GM23248 (cell line): ENCODE measurements around the gene NUP205. TPM values are rescaled to one million over a fixed set of nuclear protein-coding genes. Genes with fewer than 3 reads are reported as not detected.
"Not testable (repeated sequence)": the region's sequence is repeated elsewhere in the genome, so short reads cannot be mapped to it uniquely, and the experiment has no call there.

Source experiments
- DNase-seq: peaks from one replicate; pipeline ENCODE4 v3.0.0-alpha.2; 2015
- H2AFZ ChIP-seq: fragments of 200-600 bp; sonication (generic); 2 replicates; pipeline ENCODE4 v1.6.1; 2016; ENCODE audit warnings: antibody characterized with exemption
- H3F3A ChIP-seq: fragments of 200-600 bp; sonication (generic); 2 replicates; pipeline ENCODE4 v1.6.1; 2016; ENCODE audit warnings: mild to moderate bottlenecking, antibody characterized with exemption, mixed run types; ENCODE audit not compliant: insufficient read depth
- H3K27ac ChIP-seq: fragments of 200-600 bp; sonication (generic); 2 replicates; pipeline ENCODE4 v1.5.1; 2016; ENCODE audit warnings: mild to moderate bottlenecking
- H3K27me3 ChIP-seq: fragments of 200-600 bp; sonication (generic); replicated peaks from 2 replicates; pipeline ENCODE4 v1.6.1; 2016; ENCODE audit warnings: mild to moderate bottlenecking; ENCODE audit not compliant: insufficient read depth
- H3K36me3 ChIP-seq: fragments of 200-600 bp; sonication (generic); 2 replicates; pipeline ENCODE4 v1.6.1; 2016; ENCODE audit warnings: low read depth, mild to moderate bottlenecking
- H3K4me1 ChIP-seq: fragments of 200-600 bp; sonication (generic); 2 replicates; pipeline ENCODE4 v1.6.1; 2016; ENCODE audit warnings: mild to moderate bottlenecking; ENCODE audit not compliant: insufficient read depth
- H3K4me2 ChIP-seq: fragments of 200-600 bp; sonication (generic); one replicate; pipeline ENCODE4 v1.6.1; 2016; ENCODE audit warnings: mild to moderate bottlenecking; ENCODE audit not compliant: unreplicated experiment
- H3K4me3 ChIP-seq: fragments of 200-600 bp; sonication (generic); 2 replicates; pipeline ENCODE4 v1.5.1; 2016; ENCODE audit warnings: mild to moderate bottlenecking
- H3K79me2 ChIP-seq: fragments of 200-600 bp; sonication (generic); 2 replicates; pipeline ENCODE4 v1.6.1; 2016; ENCODE audit warnings: mild to moderate bottlenecking; ENCODE audit not compliant: insufficient read depth
- H3K9ac ChIP-seq: fragments of 200-600 bp; sonication (generic); 2 replicates; pipeline ENCODE4 v1.6.1; 2016; ENCODE audit warnings: mild to moderate bottlenecking
- H3K9me2 ChIP-seq: fragments of 200-600 bp; sonication (generic); 2 replicates; pipeline ENCODE4 v1.6.1; 2016; ENCODE audit warnings: mixed run types, mild to moderate bottlenecking, moderate library complexity; ENCODE audit not compliant: insufficient read depth
- H3K9me3 ChIP-seq: fragments of 200-600 bp; sonication (generic); one replicate; pipeline ENCODE4 v1.6.1; 2017; ENCODE audit warnings: low read depth
- H4K20me1 ChIP-seq: fragments of 200-600 bp; sonication (generic); 2 replicates; pipeline ENCODE4 v1.6.0; 2016; ENCODE audit not compliant: insufficient read depth
- EZH2 ChIP-seq: fragments of 200-600 bp; sonication (generic); IDR thresholded peaks from 2 replicates; pipeline ENCODE4 v1.6.1; 2018; ENCODE audit warnings: antibody characterized with exemption, mild to moderate bottlenecking; ENCODE audit not compliant: insufficient read depth, poor library complexity, severe bottlenecking
- EZH2phosphoT487 ChIP-seq: fragments of 200-600 bp; sonication (generic); IDR thresholded peaks from 2 replicates; pipeline ENCODE4 v1.6.1; 2018; ENCODE audit warnings: antibody characterized with exemption, moderate library complexity, mild to moderate bottlenecking, low read depth; ENCODE audit not compliant: insufficient read depth
- WGBS, 2 experiments: methylation state at CpG; one replicate each; pipeline ENCODE4 v1.1.6; 2015 to 2017; ENCODE audit warnings: low lambda C conversion rate in 2 of 2, low coverage in 1 of 2; ENCODE audit errors: missing lambda C conversion rate in 2 of 2; 5-methylcytosine and 5-hydroxymethylcytosine counted together
- in situ Hi-C: fragments of 300-500 bp; cut with MboI; formaldehyde crosslinking; loops from 2 replicates; pipeline ENCODE4 v1.15.0; 2020
- polyA plus RNA-seq: library from polyadenylated mRNA; unstranded; fragments of >200 nt; fragmentation: Nextera tagmentation; extraction: Ambion mirVana; gene quantifications from 2 replicates; pipeline ENCODE4 v1.2.1, GENCODE V29; 2016
- total RNA-seq: library from RNA; depleted of rRNA; stranded (reverse); fragments of >200 nt; shearing (Covaris generic); gene quantifications from 2 replicates; pipeline ENCODE4 v1.2.3, GENCODE V29; 2014

NUP205 gene
- total and polyA plus RNA-seq, 2 experiments from 2014 or later = 18.5 to 31.8 TPM

GRCh38 chr7:135690566-135690965, 132.8 kb downstream of the NUP205 start:
- Histone ChIP-seq H3K27me3 (no peaks in the 10 kb centered on the region), H2AFZ (no peak overlapping the region), H3K4me1 (peaks cover 28% of the 10 kb centered on the region), H3K36me3 (peaks cover 20% of the 10 kb centered on the region; the same call in 1 of the 2 replicates), H3K27ac (peak overlapping the region; percentile 50), H4K20me1 (no peaks in the 10 kb centered on the region), H3K9me3 (no peaks in the 10 kb centered on the region), H3K79me2 (peaks cover 39% of the 10 kb centered on the region), H3K9me2 (no peaks in the 10 kb centered on the region), H3K4me3 (no peak overlapping the region), H3F3A (peaks cover 22% of the 10 kb centered on the region), H3K4me2 (peak overlapping the region; percentile 11), H3K9ac (no peak overlapping the region)
- peak; percentile 80 for DNase-seq
- no peak for TF ChIP-seq EZH2
- TF ChIP-seq EZH2phosphoT487 = no peak
- in situ Hi-C loops = no loop called here
- 54 to 57% methylated on average over 3 of the region's 3 CpGs for whole genome bisulfite sequencing, 2 experiments

GRCh38 chr7:135692055-135692454, 134.3 kb downstream of the NUP205 start:
- Histone ChIP-seq H3K4me2 (no peak overlapping the region), H3K27me3 (no peaks in the 10 kb centered on the region), H3K9me3 (no peaks in the 10 kb centered on the region), H3K4me3 (no peak overlapping the region), H3K4me1 (peaks cover 24% of the 10 kb centered on the region), H4K20me1 (no peaks in the 10 kb centered on the region), H3F3A (peaks cover 20% of the 10 kb centered on the region), H2AFZ (peak overlapping the region; percentile 26; the same call in 1 of the 2 replicates), H3K36me3 (peaks cover 20% of the 10 kb centered on the region; the same call in 1 of the 2 replicates), H3K9ac (no peak overlapping the region), H3K27ac (peak overlapping the region; percentile 63), H3K79me2 (peaks cover 26% of the 10 kb centered on the region), H3K9me2 (no peaks in the 10 kb centered on the region)
- DNase-seq = peak; percentile 57
- TF ChIP-seq EZH2 (no peak), EZH2phosphoT487 (no peak)
- in situ Hi-C loops = no loop called here
- 44 to 46% methylated on average over 3 of the region's 3 CpGs for WGBS, 2 experiments

- Histone ChIP-seq H2AFZ (0 out of 2 replicates have a peak overlapping the region, but pooled peaks have one; percentile 26), H3K27ac (peak overlapping the region; percentile 63), H3F3A (peaks cover 20% of the 10 kb centered on the region), H3K4me1 (peaks cover 24% of the 10 kb centered on the region), H3K79me2 (peaks cover 21% of the 10 kb centered on the region), H3K36me3 (peaks cover 20% of the 10 kb centered on the region; the same call in 1 of the 2 replicates)
- in situ Hi-C loops, DNase-seq, H3K27me3 ChIP-seq, H3K9ac ChIP-seq, H3K4me3 ChIP-seq, H4K20me1 ChIP-seq, H3K9me3 ChIP-seq, H3K9me2 ChIP-seq, H3K4me2 ChIP-seq: not testable (repeated sequence)
- WGBS, 2 experiments = 89 to 90% methylated on average over 7 of the region's 7 CpGs
These were observed 134.9 kb downstream of the NUP205 start for GRCh38 chr7:135692606-135693005.

GRCh38 chr7:135693558-135693957, 135.8 kb downstream of the NUP205 start:
- no peak overlapping the region for H2AFZ ChIP-seq
- no peak for DNase-seq
- TF ChIP-seq EZH2phosphoT487 (no peak), EZH2 (no peak)
- peaks cover 20% of the 10 kb centered on the region for H3F3A ChIP-seq
- peaks cover 24% of the 10 kb centered on the region for H3K4me1 ChIP-seq
- H3K27ac ChIP-seq = no peak overlapping the region
- no peaks in the 10 kb centered on the region for H3K27me3 ChIP-seq
- H3K9me3 ChIP-seq = no peaks in the 10 kb centered on the region
- no peaks in the 10 kb centered on the region for H3K9me2 ChIP-seq
- no peak overlapping the region for H3K4me3 ChIP-seq
- peaks cover 20% of the 10 kb centered on the region; the same call in 1 of the 2 replicates for H3K36me3 ChIP-seq
- no peak overlapping the region for H3K9ac ChIP-seq
- in situ Hi-C loops = no loop called here
- no peaks in the 10 kb centered on the region for H4K20me1 ChIP-seq
- WGBS, 2 experiments = 99 to 100% methylated on average over 4 of the region's 4 CpGs
- H3K79me2 ChIP-seq = peaks cover 11% of the 10 kb centered on the region
- H3K4me2 ChIP-seq = no peak overlapping the region
